SU-DHL-6 (cell line): ENCODE measurements around the gene MCU.

Experiments used
- H2AFZ ChIP-seq: fragments of 200-600 bp; sonication (generic); 2 replicates; pipeline ENCODE4 v1.6.1; 2014; ENCODE audit warnings: low read depth, mild to moderate bottlenecking, moderate library complexity, mixed read lengths, antibody characterized with exemption, low read length; ENCODE audit not compliant: severe bottlenecking
- H3F3A ChIP-seq: fragments of 200-600 bp; shearing (Covaris generic); 2 replicates; pipeline ENCODE4 v1.6.0; 2016; ENCODE audit warnings: antibody characterized with exemption, mild to moderate bottlenecking; ENCODE audit not compliant: insufficient read depth
- H3K27ac ChIP-seq: fragments of 200-600 bp; sonication (generic); 2 replicates; pipeline ENCODE4 v1.5.1; 2016; ENCODE audit warnings: low read depth, mild to moderate bottlenecking, low read length, moderate library complexity, mixed read lengths
- H3K27me3 ChIP-seq: fragments of 200-600 bp; sonication (generic), shearing (Covaris generic); 2 replicates; pipeline ENCODE4 v1.6.0; 2014; ENCODE audit warnings: mild to moderate bottlenecking, low read length
- H3K36me3 ChIP-seq: fragments of 200-600 bp; sonication (generic); 2 replicates; pipeline ENCODE4 v1.6.1; 2014; ENCODE audit warnings: mild to moderate bottlenecking, low read length, mixed read lengths
- H3K4me2 ChIP-seq: fragments of 300-600, 200-600 bp; shearing (Covaris generic), sonication (generic); 2 replicates; pipeline ENCODE4 v1.6.0; 2014; ENCODE audit warnings: low read length, low read depth, mild to moderate bottlenecking; ENCODE audit not compliant: poor library complexity, severe bottlenecking
- H3K4me3 ChIP-seq: fragments of 200-600 bp; sonication (generic); 2 replicates; pipeline ENCODE4 v1.5.1; 2014; ENCODE audit warnings: antibody characterized with exemption, low read length, mild to moderate bottlenecking, mixed read lengths; ENCODE audit not compliant: insufficient read depth, poor library complexity, severe bottlenecking
- H3K79me2 ChIP-seq: fragments of 200-600 bp; sonication (generic); 2 replicates; pipeline ENCODE4 v1.6.1; 2014; ENCODE audit warnings: mild to moderate bottlenecking, low read length, moderate library complexity; ENCODE audit not compliant: insufficient read depth
- H3K9ac ChIP-seq: fragments of 200-600 bp; sonication (generic); 2 replicates; pipeline ENCODE4 v1.7.0; 2014; ENCODE audit warnings: mild to moderate bottlenecking, low read length
- H3K9me2 ChIP-seq: fragments of 200-600 bp; sonication (generic); replicated peaks from 2 replicates; pipeline ENCODE4 v1.6.1; 2014; ENCODE audit warnings: low read length; ENCODE audit not compliant: insufficient read depth
- H3K9me3 ChIP-seq: fragments of 200-600 bp; sonication (generic); 2 replicates; pipeline ENCODE4 v1.6.1; 2014; ENCODE audit warnings: low read length, mixed read lengths; ENCODE audit not compliant: insufficient read depth
- H4K20me1 ChIP-seq: fragments of 200-600 bp; sonication (generic); 2 replicates; pipeline ENCODE4 v1.6.1; 2014; ENCODE audit warnings: low read depth, mild to moderate bottlenecking, antibody characterized with exemption, low read length, moderate library complexity, mixed read lengths
- EZH2phosphoT487 ChIP-seq: fragments of 200-600 bp; sonication (generic), shearing (Covaris generic); conservative IDR thresholded peaks from 2 replicates; pipeline ENCODE4 v1.6.1; 2018; ENCODE audit warnings: mild to moderate bottlenecking, antibody characterized with exemption, low read length, moderate library complexity, mixed read lengths
- TF ChIP-seq, protein P1 (sequence below): fragments of 200-600 bp; sonication (generic); IDR thresholded peaks from one replicate; pipeline ENCODE4 v1.5.1; 2017; ENCODE audit warnings: antibody characterized with exemption, mild to moderate bottlenecking, low read length, moderate library complexity; ENCODE audit not compliant: insufficient read depth, poor library complexity, severe bottlenecking

MCU gene

DNA sequence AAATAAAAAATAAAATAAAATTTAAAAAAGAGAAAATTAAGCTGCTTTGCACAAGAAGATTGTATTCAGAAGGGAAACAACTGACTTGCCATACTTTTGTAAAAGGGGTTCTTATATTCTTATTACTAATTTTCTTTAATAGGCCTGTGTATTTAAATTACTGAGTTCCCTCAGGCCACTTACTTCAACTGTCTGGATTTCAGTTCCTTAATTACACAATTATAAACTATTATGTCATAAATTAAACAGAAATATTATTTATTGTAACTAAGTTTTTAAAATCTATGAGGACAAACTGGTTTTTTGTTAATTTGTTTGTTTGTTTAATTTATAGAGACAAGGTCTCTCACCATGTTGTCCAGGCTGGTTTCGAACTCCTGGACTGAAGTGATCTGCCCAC, 43.6 kb upstream of the MCU start:
- Histone ChIP-seq H3K36me3 (no peaks in the 10 kb centered on the region), H3K9me3 (no peaks in the 10 kb centered on the region), H4K20me1 (no peaks in the 10 kb centered on the region), H3K27me3 (no peaks in the 10 kb centered on the region), H3K9ac (no peak overlapping the region), H3K27ac (no peak overlapping the region), H3K4me3 (no peak overlapping the region), H3K79me2 (no peaks in the 10 kb centered on the region), H3K4me2 (no peak overlapping the region), H3F3A (no peaks in the 10 kb centered on the region), H3K9me2 (no peaks in the 10 kb centered on the region), H2AFZ (no peak overlapping the region)
- TF ChIP-seq, protein P1, sequence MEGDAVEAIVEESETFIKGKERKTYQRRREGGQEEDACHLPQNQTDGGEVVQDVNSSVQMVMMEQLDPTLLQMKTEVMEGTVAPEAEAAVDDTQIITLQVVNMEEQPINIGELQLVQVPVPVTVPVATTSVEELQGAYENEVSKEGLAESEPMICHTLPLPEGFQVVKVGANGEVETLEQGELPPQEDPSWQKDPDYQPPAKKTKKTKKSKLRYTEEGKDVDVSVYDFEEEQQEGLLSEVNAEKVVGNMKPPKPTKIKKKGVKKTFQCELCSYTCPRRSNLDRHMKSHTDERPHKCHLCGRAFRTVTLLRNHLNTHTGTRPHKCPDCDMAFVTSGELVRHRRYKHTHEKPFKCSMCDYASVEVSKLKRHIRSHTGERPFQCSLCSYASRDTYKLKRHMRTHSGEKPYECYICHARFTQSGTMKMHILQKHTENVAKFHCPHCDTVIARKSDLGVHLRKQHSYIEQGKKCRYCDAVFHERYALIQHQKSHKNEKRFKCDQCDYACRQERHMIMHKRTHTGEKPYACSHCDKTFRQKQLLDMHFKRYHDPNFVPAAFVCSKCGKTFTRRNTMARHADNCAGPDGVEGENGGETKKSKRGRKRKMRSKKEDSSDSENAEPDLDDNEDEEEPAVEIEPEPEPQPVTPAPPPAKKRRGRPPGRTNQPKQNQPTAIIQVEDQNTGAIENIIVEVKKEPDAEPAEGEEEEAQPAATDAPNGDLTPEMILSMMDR: no peak
- TF ChIP-seq EZH2phosphoT487: no peak

GRCh38 chr10:72649291-72649690, 42.7 kb upstream of the MCU start:
- TF ChIP-seq, protein P1: no peak
- no peak for TF ChIP-seq EZH2phosphoT487

GRCh38 chr10:72653383-72654096, 38.4 kb upstream of the MCU start:
- Histone ChIP-seq H3K27ac (no peak overlapping the region), H3F3A (no peaks in the 10 kb centered on the region), H3K4me2 (no peak overlapping the region), H3K9me2 (no peaks in the 10 kb centered on the region), H3K79me2 (no peaks in the 10 kb centered on the region), H3K27me3 (no peaks in the 10 kb centered on the region), H3K9me3 (no peaks in the 10 kb centered on the region), H4K20me1 (no peaks in the 10 kb centered on the region), H3K4me3 (no peak overlapping the region), H3K9ac (no peak overlapping the region), H3K36me3 (no peaks in the 10 kb centered on the region), H2AFZ (no peak overlapping the region)
- TF ChIP-seq, protein P1: no peak
- TF ChIP-seq EZH2phosphoT487: no peak

More at GRCh38 chr10:72649291-72649690, 42.7 kb upstream of the MCU start:
- no peak overlapping the region for H3K9ac ChIP-seq
- no peak overlapping the region for H3K27ac ChIP-seq
- no peaks in the 10 kb centered on the region for H3K9me3 ChIP-seq
- H4K20me1 ChIP-seq: no peaks in the 10 kb centered on the region
- H3K9me2 ChIP-seq: no peaks in the 10 kb centered on the region
- H3F3A ChIP-seq: no peaks in the 10 kb centered on the region
- no peaks in the 10 kb centered on the region for H3K79me2 ChIP-seq
- H3K36me3 ChIP-seq: no peaks in the 10 kb centered on the region
- H3K27me3 ChIP-seq: no peaks in the 10 kb centered on the region
- no peak overlapping the region for H3K4me3 ChIP-seq
- no peak overlapping the region for H2AFZ ChIP-seq
- H3K4me2 ChIP-seq: no peak overlapping the region
